Measurements from ENCODE around the gene ASB15. TPM values are rescaled to one million over a fixed set of nuclear protein-coding genes. Genes with fewer than 3 reads are reported as not detected.

Gene ASB15
- total and polyA plus RNA-seq, 2 donors (not counting 3 experiments of a cell fraction or from before 2014, with no cell fraction given): not detected

DNA sequence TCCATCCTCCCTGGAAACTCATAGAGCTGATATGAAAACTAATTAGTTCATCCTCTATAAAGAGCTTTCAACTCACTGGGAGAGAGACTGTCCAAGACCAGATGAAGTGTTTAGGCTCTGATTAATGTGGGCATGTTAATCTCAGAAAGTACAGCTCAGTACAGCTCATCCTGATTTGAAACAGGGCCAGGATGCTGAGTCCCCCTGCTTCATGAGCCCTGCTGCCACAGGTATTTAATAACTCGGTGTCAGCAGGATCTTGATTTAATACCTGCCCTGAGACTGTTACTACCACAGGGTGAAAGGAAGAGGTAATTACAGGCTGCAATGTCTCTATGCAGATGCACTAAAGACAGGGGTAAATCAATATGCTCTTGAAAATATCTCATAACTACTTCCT is 64.9 kb downstream of the ASB15 start:
- peaks cover 6 to 7% of the 10 kb centered on the region in 2 experiments for H3K27me3 ChIP-seq (ENCODE audit: control insufficient read depth in 2 of 2, insufficient read depth in 2 of 2, low read length in 2 of 2)
- no peak overlapping the region for H3K9ac ChIP-seq (replicated peaks; ENCODE audit: extremely low read depth, insufficient read depth, low read length)
- no peak overlapping the region for H3K4me3 ChIP-seq (replicated peaks in 1 of 3; ENCODE audit: insufficient read depth in 1 of 3, low read depth in 1 of 3, low read length in 3 of 3)
- ChIA-PET CTCF (interaction anchor here (0.9 to 1.9 kb wide), 4 partner anchors 9 to 196 kb away, joined by 3 to 7 read pairs (median 4); no protein-coding TSS in a partner anchor), POLR2A (no interaction called here)
- no peak overlapping the region for H3K27ac ChIP-seq (ENCODE audit: insufficient read depth, low read depth, low read length)
- dilution Hi-C loops (cut with MboI; ENCODE audit: extremely low pct_ligation_motif_present, low sequenced_read_pairs) (no loop called here), intact Hi-C loops (cut with micrococcal nuclease) (no loop called here)
- H3K9me3 ChIP-seq (replicated peaks; ENCODE audit: control insufficient read depth, insufficient read depth, low read length): no peaks in the 10 kb centered on the region
- TF ChIP-seq GATA2 (IDR thresholded peaks at IDR 0.05; ENCODE audit: insufficient read depth, insufficient read length, low read depth, low read length) (no peak), EZH2 (IDR thresholded peaks at IDR 0.05; ENCODE audit: borderline replicate concordance, low read depth, low read length, severe bottlenecking) (no peak), JUN (IDR thresholded peaks at IDR 0.05; ENCODE audit: borderline replicate concordance, insufficient read depth, insufficient read length, low read depth) (no peak), FOS (IDR thresholded peaks at IDR 0.05; ENCODE audit: borderline replicate concordance, insufficient read depth, low read length) (no peak), MYC (IDR thresholded peaks at IDR 0.05; ENCODE audit: low read depth, low read length) (no peak), POLR2A (IDR thresholded peaks at IDR 0.05; ENCODE audit: low read depth, low read length) (no peak), POLR2AphosphoS5 (IDR thresholded peaks at IDR 0.05; ENCODE audit: insufficient read depth, low read depth, low read length) (no peak)
- TF ChIP-seq, protein P1, sequence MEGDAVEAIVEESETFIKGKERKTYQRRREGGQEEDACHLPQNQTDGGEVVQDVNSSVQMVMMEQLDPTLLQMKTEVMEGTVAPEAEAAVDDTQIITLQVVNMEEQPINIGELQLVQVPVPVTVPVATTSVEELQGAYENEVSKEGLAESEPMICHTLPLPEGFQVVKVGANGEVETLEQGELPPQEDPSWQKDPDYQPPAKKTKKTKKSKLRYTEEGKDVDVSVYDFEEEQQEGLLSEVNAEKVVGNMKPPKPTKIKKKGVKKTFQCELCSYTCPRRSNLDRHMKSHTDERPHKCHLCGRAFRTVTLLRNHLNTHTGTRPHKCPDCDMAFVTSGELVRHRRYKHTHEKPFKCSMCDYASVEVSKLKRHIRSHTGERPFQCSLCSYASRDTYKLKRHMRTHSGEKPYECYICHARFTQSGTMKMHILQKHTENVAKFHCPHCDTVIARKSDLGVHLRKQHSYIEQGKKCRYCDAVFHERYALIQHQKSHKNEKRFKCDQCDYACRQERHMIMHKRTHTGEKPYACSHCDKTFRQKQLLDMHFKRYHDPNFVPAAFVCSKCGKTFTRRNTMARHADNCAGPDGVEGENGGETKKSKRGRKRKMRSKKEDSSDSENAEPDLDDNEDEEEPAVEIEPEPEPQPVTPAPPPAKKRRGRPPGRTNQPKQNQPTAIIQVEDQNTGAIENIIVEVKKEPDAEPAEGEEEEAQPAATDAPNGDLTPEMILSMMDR (IDR thresholded peaks at IDR 0.05; ENCODE audit: extremely low read depth in 1 of 2, insufficient read depth in 1 of 2, low read depth in 1 of 2, low read length in 2 of 2): no peak
- TF ChIP-seq, protein P2, sequence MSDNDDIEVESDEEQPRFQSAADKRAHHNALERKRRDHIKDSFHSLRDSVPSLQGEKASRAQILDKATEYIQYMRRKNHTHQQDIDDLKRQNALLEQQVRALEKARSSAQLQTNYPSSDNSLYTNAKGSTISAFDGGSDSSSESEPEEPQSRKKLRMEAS (IDR thresholded peaks at IDR 0.05; ENCODE audit: insufficient read depth, insufficient read length): no peak
- H3K79me2 ChIP-seq (ENCODE audit: control insufficient read depth, insufficient read depth, low read length): no peaks in the 10 kb centered on the region
- H3K4me1 ChIP-seq (ENCODE audit: control insufficient read depth, extremely low read depth, insufficient read depth, low read length): no peaks in the 10 kb centered on the region
- no peak for FAIRE-seq
- DNase-seq (ENCODE audit: low read depth, low spot score): no peak
- H3K9me1 ChIP-seq (replicated peaks; ENCODE audit: control insufficient read depth, extremely low read depth, insufficient read depth, low read length): no peaks in the 10 kb centered on the region
- H4K20me1 ChIP-seq (replicated peaks; ENCODE audit: control insufficient read depth, extremely low read depth, insufficient read depth, low read length): no peaks in the 10 kb centered on the region
- no peak overlapping the region for H2AFZ ChIP-seq (ENCODE audit: low read depth, low read length)
- H3K36me3 ChIP-seq (ENCODE audit: control insufficient read depth in 2 of 2, extremely low read depth in 1 of 2, insufficient read depth in 2 of 2, low read length in 2 of 2): no peaks in the 10 kb centered on the region
- no peak overlapping the region for H3K4me2 ChIP-seq (ENCODE audit: insufficient read depth, low read length)
- BruUV-seq (replicated peaks): no TSS peak

Data from endothelial cell of umbilical vein (primary cell).